Esophagus muscularis mucosa (tissue), 4 donors: ENCODE data around the gene EHD2.

Experiments
- CTCF ChIP-seq, 3 experiments: fragments of 200-600 bp in 2 of 3; fragments of 450-650 bp in 1 of 3; sonication (generic) in 2 of 3; IDR thresholded peaks; one replicate each; pipeline ENCODE4 v1.5.1; 2017 to 2019; ENCODE audit warnings: antibody characterized with exemption in 3 of 3, mild to moderate bottlenecking in 2 of 3, moderate library complexity in 1 of 3
- EP300 ChIP-seq: sonication (generic); formaldehyde crosslinking; IDR thresholded peaks from one replicate; pipeline ENCODE4 v1.6.1; 2017; ENCODE audit warnings: antibody characterized with exemption
- POLR2AphosphoS5 ChIP-seq, 2 donors: sonication (generic); formaldehyde crosslinking; IDR thresholded peaks; one replicate each; pipeline ENCODE4 v1.6.1; 2017; ENCODE audit warnings: antibody characterized with exemption in 2 of 2

GRCh38 chr19:47754206-47755064, 41.2 kb downstream of the EHD2 start:
- TF ChIP-seq CTCF (IDR thresholded peaks at IDR 0.05) (no peak), POLR2AphosphoS5 (IDR thresholded peaks at IDR 0.05) (no peak), EP300 (no peak)
